Left ventricle myocardium inferior (tissue), 1 donor: ENCODE data around the gene LSMEM2. TPM values are rescaled to one million over a fixed set of nuclear protein-coding genes. Genes with fewer than 3 reads are reported as not detected.

ENCODE experiments used
- total RNA-seq: library from RNA; stranded (reverse); fragmentation: NEBNext Ultra II Directional; extraction: Animal tissue kit (Norgen Biotek cat#: 25700); gene quantifications from one replicate; pipeline ENCODE4 v1.2.1, GENCODE V29; 2021
- donor health status: DM: no; HTN: yes; CAD: no; lungs with severe emphysema.

The LSMEM2 gene
- total RNA-seq, 1 donor from 2014 or later = 27.7 TPM

Other genes starting within 250 kb of the LSMEM2 start
- gene RBM5, start 190.2 kb upstream of the LSMEM2 start, total RNA-seq = 58.4 TPM
- 10.2 TPM for gene SEMA3F, start 123.8 kb upstream of the LSMEM2 start, total RNA-seq
- gene GNAT1, start 87.5 kb upstream of the LSMEM2 start, total RNA-seq = not detected
- 10.4 TPM for gene SLC38A3, start 73.8 kb upstream of the LSMEM2 start, total RNA-seq
- 118 TPM for gene GNAI2, start 42.9 kb upstream of the LSMEM2 start, total RNA-seq
- 23.2 TPM for gene SEMA3B, start 9.9 kb upstream of the LSMEM2 start, total RNA-seq
- gene IFRD2, start 13.3 kb downstream of the LSMEM2 start, total RNA-seq = 54.9 TPM
- gene HYAL3, start 20.3 kb downstream of the LSMEM2 start, total RNA-seq = 1.2 TPM
- gene NAA80, start 20.3 kb downstream of the LSMEM2 start, total RNA-seq = 5.3 TPM
- gene HYAL1, start 24.5 kb downstream of the LSMEM2 start, total RNA-seq = 52.2 TPM
- gene HYAL2, start 43.7 kb downstream of the LSMEM2 start, total RNA-seq = 38.9 TPM
- gene TUSC2, start 49.1 kb downstream of the LSMEM2 start, total RNA-seq = 32.9 TPM
- 11.4 TPM for gene RASSF1, start 61.7 kb downstream of the LSMEM2 start, total RNA-seq
- not detected for gene ZMYND10, start 66.6 kb downstream of the LSMEM2 start, total RNA-seq
- gene NPRL2, start 71.7 kb downstream of the LSMEM2 start, total RNA-seq = 16.4 TPM
- 7.0 TPM for gene CYB561D2, start 71.8 kb downstream of the LSMEM2 start, total RNA-seq
- 23.5 TPM for gene TMEM115, start 80.4 kb downstream of the LSMEM2 start, total RNA-seq
- gene CACNA2D2, start 224.5 kb downstream of the LSMEM2 start, total RNA-seq = 2.3 TPM